ENCODE data around the gene RFX1. TPM values are rescaled to one million over a fixed set of nuclear protein-coding genes. Genes with fewer than 3 reads are reported as not detected.
"Not testable (repeated sequence)": the region's sequence is repeated elsewhere in the genome, so short reads cannot be mapped to it uniquely, and the experiment has no call there.

RFX1 gene
- total RNA-seq, 1 experiment from 2014 or later = 1.1 TPM

DNA sequence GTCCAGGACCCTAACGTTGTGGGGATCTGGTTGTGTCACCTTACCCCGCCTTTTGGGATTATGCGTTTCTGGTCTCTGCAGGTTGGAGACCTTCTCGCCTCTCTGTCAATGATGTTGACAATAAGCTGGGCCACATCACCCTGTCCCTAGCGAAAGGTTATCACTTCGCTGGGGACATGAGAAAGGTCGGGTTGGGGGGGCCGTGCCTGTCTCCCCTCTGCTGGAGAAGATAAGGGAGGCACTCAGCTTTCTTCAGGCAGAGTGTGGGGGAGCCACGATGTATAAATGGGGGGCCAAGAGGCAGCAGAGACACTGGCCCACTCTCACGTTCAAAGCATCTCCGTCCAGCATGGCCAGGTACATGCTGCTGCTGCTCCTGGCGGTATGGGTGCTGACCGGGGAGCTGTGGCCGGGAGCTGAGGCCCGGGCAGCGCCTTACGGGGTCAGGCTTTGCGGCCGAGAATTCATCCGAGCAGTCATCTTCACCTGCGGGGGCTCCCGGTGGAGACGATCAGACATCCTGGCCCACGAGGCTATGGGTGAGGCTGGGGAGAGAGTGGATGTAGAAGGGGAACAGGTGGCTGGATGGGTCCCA, 21.8 kb upstream of the RFX1 start, which contains the start of gene RLN3:
Gene RLN3 (plus strand): TSS at position 293 of the 595 bp plus-strand sequence. CDS start 57 bp downstream, at position 350.
- no peak for DNase-seq (ENCODE audit: low spot score)

DNA sequence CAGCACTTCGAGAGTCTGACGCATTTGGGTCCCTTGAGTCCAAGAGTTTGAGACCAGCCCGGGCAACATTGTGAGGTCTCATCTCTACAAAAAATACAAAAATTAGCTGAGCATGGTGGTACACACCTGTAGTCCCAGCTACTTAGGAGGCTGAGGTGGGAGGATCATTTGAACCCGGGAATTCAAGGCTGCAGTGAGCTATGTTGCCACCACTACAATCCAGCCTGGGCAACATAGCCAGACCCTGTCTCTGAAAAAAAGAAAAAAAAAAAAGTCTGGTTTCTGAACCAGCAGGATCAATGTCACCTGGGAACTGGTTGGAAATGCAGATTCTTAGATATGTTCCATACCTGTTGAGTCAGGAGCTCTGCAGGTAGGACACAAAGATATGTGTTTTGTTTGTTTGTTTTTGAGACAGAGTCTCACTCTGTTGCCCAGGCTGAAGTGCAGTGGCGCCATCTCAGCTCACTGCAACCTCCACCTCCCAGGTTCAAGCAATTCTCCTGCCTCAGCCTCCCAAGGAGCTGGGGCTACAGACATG, 20.6 kb upstream of the RFX1 start:
- DNase-seq (ENCODE audit: low spot score) = not testable (repeated sequence)

- DNase-seq (ENCODE audit: low spot score) = peak; percentile 84
These were observed 17.5 kb upstream of the RFX1 start for GRCh38 chr19:14023404-14024235.

- DNase-seq (ENCODE audit: low spot score) = no peak
These were observed 16.3 kb upstream of the RFX1 start for GRCh38 chr19:14022469-14022868.

DNA sequence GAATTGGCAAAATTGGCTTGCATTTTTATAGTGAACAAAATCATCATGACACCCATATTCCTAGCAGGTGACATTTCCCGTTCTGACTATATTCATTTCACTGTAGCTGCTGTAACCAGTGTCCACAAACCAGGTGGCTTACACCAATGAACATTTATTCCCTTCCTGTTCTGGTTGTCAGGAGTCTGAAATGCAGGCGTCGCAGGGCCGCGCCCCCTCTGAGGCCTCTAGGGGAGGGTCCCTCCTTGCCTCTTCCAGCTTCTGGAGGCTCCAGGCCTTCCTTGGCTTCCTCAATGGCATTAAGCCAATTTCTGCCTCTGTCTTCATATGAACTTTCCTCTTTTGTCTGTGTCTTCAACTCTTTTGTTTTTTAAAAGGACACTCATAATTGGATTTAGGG, 15.4 kb upstream of the RFX1 start:
- DNase-seq (ENCODE audit: low spot score) = no peak

DNA sequence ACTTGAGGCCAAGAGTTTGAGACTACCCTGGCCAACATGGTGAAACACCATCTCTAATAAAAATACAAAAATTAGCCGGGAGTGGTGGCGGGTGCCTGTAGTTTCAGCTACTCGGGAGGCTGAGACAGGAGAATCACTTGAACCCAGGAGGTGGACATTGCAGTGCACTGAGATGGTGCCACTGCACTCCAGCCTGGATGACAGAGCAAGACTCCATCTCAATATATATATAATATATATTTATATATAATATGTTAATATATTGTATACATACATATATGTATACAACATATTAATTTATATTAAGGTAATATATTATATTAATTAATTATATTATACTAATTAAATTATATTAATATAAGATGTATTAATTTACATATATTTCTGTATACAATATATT, 13.6 kb upstream of the RFX1 start:
- not testable (repeated sequence) for DNase-seq (ENCODE audit: low spot score)

DNA sequence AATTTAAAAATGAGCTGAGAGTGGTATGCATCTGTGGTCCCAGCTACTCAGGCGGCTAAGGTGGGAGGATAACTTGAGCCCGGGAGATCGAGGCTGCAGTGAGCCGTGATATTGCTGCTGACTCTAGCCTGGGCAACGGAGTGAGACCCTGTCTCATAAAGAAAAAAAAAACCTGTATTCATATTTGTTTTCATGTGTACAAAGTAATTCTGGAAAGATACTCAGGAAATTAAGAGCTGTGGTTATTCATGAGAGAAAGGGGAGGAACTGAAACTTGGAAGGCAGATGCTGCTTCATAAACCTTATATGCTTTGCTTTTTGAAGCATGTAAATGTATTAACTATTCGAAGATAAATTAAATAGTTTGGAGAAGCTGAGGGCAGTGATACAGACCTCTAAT, 13.0 kb upstream of the RFX1 start:
- DNase-seq (ENCODE audit: low spot score) = no peak

DNA sequence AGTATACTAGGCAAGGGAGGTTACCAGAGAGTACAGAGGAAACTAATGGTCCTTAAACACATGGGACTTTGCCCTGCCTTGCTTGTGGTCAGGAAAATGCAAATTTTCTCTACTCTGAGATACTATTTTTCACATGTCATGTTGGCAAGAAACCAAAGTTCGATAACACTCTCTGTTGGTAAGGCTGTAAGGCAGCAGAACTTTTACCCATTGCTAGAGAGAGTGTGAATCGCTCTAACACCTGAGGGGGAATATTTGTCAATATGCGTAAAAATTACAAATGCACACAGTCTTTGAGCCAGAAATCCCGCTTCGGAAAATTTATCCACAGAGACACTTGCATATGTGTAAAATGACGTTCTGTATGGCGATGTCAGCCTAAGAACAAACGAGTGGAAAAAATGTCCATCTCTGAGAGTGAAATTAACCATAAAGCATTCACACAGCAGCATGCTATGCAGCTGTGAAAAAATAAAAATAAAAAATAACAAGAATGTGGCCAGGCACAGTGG, 9.5 kb upstream of the RFX1 start:
- DNase-seq (ENCODE audit: low spot score) = no peak

- DNase-seq (ENCODE audit: low spot score) = no peak
These were observed 6.3 kb upstream of the RFX1 start for GRCh38 chr19:14012378-14012915.

DNA sequence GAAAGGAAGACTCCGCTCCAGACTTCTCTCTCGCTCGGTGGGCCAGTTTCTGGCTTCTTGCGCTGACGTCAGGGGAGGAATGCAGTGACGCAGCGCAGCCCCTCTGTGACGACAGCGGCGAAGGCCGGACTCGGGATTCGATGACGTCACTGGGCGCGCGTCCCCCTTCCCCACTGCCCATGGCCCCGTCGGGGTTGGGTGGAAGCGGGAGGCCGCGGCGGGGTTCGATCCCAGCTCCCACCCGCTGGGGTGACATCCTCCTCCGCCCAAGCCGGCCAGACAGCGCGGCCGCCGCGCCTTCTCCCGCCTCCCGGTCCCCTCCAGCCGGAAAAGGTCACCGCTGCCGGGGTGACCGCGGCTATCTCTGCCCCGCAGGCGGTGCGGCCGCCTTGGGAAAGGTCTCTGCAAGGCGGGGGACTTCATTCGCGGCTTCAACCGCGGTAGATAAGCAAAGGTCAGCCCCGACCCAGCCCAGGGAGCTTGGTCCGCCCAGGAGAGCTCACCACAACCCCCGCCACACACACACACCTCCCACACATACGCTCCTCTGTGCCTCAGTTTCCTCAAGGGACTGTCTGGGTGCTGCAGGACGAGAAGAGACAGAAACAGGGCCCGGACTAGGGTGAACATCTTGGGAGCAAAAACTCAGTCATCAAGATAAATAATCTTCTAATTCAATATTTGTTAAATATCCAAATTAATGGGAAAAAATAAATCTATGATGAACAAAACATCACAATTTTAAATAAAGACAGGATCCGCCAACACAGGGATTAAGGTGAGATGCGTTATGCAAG, 844 bp upstream of the RFX1 start:
- DNase-seq (ENCODE audit: low spot score) = no peak

DNA sequence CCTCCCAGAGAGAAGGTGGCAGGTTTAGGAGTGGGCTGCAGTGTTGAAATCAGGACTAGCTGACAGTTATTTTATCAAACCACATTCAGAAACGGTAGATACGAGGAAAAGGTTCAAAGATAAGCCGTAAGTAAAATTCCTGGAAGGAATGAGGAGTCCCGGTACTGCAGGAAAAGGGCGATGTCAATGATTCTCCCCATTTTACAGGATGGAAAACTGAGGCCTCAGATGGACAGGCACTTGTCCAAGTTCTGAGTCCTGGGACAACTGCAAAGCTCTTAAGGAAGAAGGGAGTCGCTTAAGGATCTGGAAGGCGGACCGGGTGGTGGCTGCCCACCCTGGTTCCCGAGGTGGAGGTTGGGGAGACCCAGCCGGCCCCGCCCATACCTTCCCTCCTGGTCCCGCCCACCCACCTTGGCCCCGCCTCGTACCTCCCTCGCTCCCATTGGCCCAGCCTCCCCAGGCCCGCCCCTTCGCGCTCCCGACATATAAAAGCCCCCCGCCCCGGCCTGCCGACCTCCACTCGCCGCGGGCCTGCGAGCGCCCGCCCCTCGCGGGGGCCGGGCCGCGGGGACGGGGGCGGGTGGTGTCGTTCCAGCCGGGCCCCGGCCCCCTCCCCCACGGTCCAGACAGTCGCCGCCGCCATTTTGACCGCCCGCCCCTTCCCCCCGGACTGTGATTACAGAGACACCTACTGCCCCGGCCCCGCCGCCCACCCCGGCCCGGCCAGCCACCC, 603 bp downstream of the RFX1 start:
- peak; percentile 61 for DNase-seq (ENCODE audit: low spot score)

DNA sequence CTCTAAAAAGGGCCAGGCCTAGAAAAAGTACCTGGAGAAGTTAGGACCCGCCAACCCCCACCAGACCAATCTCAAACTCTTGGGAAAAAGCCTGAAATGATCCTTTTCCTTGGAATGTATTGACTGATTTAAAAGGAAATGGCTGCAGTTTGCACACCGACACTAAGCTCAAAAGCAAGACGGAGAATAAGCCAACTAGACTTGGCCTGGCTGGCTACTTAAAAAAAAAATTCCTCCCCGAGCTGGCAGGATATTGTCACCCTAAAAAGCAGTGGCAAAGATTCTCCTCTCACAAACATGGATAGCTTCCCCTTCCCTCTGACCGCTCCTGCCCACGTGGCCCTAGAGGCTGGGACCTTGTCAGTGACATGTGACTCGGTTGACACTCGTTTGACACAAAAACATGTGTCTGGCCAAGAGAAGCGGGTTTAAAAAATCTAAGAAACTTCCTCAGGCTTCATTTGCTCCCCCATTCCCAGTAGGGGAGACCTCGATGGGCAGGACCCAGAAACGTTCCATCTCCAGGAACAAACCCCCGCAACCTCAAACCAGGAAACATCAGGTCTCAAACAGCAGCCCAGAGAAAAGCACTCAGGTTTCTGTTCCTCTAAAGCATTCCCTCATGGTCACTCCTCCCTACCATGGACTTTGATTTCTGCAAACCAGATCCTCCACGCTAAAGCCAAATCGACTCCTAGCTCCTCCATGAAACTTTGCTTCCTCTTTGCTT, 1.3 kb downstream of the RFX1 start:
- no peak for DNase-seq (ENCODE audit: low spot score)

DNA sequence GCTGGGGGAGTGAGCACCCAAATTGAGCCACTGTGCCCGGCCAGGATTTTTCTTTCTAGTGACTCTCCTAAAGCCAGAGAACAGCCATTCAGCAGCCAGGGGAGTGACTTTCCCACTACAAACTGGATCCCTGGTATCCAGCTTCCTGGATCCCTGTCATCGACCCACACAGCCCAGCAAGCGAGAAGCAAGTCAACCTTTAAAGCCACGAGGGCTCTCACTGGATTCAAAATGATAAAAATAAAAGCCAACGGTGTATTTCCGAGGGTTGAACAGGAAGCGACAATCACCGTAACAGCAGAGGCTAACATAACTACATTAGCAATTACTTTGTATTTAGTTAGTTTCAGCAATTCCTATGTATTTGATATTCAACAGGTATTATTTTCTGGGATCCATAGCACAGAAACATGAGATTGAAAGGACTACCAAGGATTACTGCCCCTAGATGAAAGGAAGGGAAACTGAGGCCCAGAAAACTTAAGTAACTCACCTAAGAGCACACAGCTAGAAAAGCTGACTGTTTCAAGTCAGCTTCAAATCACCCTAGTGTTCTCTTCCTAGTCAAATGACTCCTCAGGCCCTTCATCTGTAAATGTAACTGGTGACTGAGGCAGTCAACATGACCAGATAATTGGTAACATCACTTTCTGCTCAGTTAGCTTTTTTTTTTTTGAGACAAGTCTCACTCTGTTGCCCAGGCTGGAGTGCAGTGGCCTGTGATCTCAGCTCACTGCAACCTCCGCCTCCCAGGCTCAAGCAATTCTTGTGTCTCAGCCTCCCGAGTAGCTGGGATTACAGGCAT, 2.7 kb downstream of the RFX1 start:
- no peak for DNase-seq (ENCODE audit: low spot score)

GRCh38 chr19:14002571-14003250, 3.4 kb downstream of the RFX1 start:
- DNase-seq (ENCODE audit: low spot score) = no peak

DNA sequence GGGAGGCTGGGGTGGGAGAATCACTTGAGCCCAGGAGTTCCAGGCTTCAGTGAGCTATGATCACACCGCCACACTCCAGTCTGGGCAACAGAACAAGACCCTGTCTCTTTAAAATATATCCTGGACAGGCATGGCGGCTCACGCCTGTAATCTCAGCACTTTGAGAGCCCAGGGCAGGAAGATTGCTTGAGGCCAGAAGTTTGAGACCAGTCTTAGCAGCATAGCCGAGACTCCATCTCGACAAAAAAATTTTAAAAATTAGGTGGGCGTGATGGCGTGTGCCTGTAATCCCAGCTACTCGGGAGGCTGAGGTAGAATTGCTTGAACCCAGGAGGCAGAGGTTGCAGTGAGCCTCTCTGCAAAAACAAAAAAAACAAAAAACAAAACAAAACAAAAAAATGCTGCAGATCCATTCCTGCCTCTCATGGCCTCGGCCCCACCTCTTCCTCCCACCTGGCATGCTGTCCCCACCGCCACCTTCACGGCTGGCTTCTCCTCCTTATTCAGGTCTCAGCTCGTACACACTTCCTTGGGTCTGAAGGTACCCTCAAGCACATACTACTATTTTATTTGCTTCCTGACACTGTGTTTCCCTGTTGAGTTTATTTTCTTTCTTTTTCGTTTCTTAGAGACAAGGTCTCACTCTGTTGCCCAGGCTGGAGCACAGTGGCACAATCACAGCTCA, 5.3 kb downstream of the RFX1 start:
- DNase-seq (ENCODE audit: low spot score) = no peak

DNA sequence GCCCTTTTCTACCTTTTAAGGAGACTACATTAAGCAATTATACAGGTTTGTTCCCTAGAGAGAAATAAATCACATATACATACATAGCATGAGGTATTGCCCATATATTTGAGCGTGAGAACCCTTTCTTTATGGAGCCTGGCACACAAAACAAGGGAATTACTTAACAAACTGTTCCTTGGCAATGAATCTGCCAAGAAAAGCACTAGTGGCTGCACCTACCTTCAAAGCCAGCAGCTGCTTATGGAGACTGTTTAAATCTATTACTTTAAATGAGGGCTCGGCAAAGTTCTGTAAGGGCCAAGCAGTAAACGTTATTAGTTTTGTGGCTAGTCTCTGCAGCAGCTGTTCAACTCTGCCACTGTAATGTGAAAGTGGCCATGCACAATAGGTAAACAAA, 7.0 kb downstream of the RFX1 start:
- no peak for DNase-seq (ENCODE audit: low spot score)

DNA sequence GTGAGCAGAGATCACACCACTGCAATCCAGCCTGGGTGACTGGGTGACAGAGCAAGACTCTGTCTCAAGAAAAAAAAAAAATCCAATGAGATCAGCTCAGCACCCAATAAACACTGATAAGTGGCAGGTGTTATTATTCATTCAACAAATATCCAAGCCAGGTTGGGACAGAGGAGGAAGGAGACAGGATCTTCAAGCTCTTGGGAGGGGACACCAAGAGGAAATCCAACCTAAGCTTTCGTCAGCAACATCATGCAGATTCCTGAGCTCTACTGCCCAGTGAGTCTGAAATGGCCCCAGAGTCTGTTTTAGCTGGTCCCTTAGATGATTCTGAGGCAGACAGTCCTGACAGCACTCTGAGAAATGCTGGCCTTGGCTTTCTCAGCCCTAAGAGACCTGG, 7.7 kb downstream of the RFX1 start:
- no peak for DNase-seq (ENCODE audit: low spot score)

GRCh38 chr19:13997631-13997962, 8.5 kb downstream of the RFX1 start:
- DNase-seq (ENCODE audit: low spot score) = no peak

Measured in H4 (cell line).